H9 (cell line): ENCODE results near the gene RAB6B. TPM values are rescaled to one million over a fixed set of nuclear protein-coding genes. Genes with fewer than 3 reads are reported as not detected.

Experiments
- DNase-seq: peaks from one replicate; pipeline ENCODE4 v3.0.0-alpha.2; 2017
- H2AFZ ChIP-seq: one replicate; pipeline ENCODE4 v1.6.1; 2013; ENCODE audit warnings: mild to moderate bottlenecking, low read length, control low read depth, moderate library complexity
- H2AK5ac ChIP-seq: 2 replicates; pipeline ENCODE4 v1.6.1; 2013; ENCODE audit warnings: low read length, control low read depth, mixed read lengths; ENCODE audit not compliant: insufficient read length
- H2BK120ac ChIP-seq: one replicate; pipeline ENCODE4 v1.6.1; 2013; ENCODE audit warnings: low read depth, mild to moderate bottlenecking, low read length, control low read depth, inconsistent platforms; ENCODE audit not compliant: poor library complexity, severe bottlenecking
- H2BK12ac ChIP-seq: 2 replicates; pipeline ENCODE4 v1.6.1; 2013; ENCODE audit warnings: low read length, control low read depth, mixed read lengths, low read depth; ENCODE audit not compliant: insufficient read length
- H2BK15ac ChIP-seq: 2 replicates; pipeline ENCODE4 v1.6.1; 2013; ENCODE audit warnings: low read depth, low read length, control low read depth
- H2BK20ac ChIP-seq: one replicate; pipeline ENCODE4 v1.6.1; 2013; ENCODE audit warnings: low read depth, mild to moderate bottlenecking, low read length, control low read depth, inconsistent platforms; ENCODE audit not compliant: poor library complexity, severe bottlenecking
- H2BK5ac ChIP-seq: 2 replicates; pipeline ENCODE4 v1.6.1; 2013; ENCODE audit warnings: low read length, control low read depth, mixed read lengths; ENCODE audit not compliant: insufficient read length
- H3K14ac ChIP-seq: 2 replicates; pipeline ENCODE4 v1.6.1; 2013; ENCODE audit warnings: low read length, control low read depth; ENCODE audit not compliant: insufficient read depth
- H3K18ac ChIP-seq: 2 replicates; pipeline ENCODE4 v1.6.1; 2013; ENCODE audit warnings: low read depth, mild to moderate bottlenecking, mixed read lengths, low read length, control low read depth; ENCODE audit not compliant: insufficient read length
- H3K23ac ChIP-seq: 2 replicates; pipeline ENCODE4 v1.6.1; 2013; ENCODE audit warnings: low read length, control low read depth, mixed read lengths, low read depth; ENCODE audit not compliant: insufficient read length
- H3K23me2 ChIP-seq: 2 replicates; pipeline ENCODE4 v1.6.1; 2013; ENCODE audit warnings: low read depth, mild to moderate bottlenecking, mixed read lengths, low read length, control low read depth; ENCODE audit not compliant: insufficient read length, poor library complexity, severe bottlenecking
- H3K27ac ChIP-seq: 2 replicates; pipeline ENCODE4 v1.5.1; 2013; ENCODE audit warnings: low read length, control low read depth, mixed read lengths, low read depth; ENCODE audit not compliant: insufficient read length
- H3K27me3 ChIP-seq: 2 replicates; pipeline ENCODE4 v1.6.1; 2013; ENCODE audit warnings: low read length, control low read depth, inconsistent platforms; ENCODE audit not compliant: insufficient read depth
- H3K4ac ChIP-seq: 2 replicates; pipeline ENCODE4 v1.6.1; 2013; ENCODE audit warnings: low read depth, mild to moderate bottlenecking, control low read depth, inconsistent platforms, low read length, moderate library complexity
- H3K4me1 ChIP-seq: 2 replicates; pipeline ENCODE4 v1.6.1; 2013; ENCODE audit warnings: low read length, control low read depth, inconsistent platforms; ENCODE audit not compliant: insufficient read depth
- H3K4me2 ChIP-seq: 2 replicates; pipeline ENCODE4 v1.6.1; 2013; ENCODE audit warnings: low read length, control low read depth, mixed read lengths; ENCODE audit not compliant: insufficient read length, insufficient read depth
- H3K56ac ChIP-seq: 2 replicates; pipeline ENCODE4 v1.6.1; 2013; ENCODE audit warnings: low read depth, mild to moderate bottlenecking, mixed read lengths, low read length, control low read depth; ENCODE audit not compliant: insufficient read length
- H3K79me1 ChIP-seq: 2 replicates; pipeline ENCODE4 v1.6.1; 2013; ENCODE audit warnings: low read depth, mild to moderate bottlenecking, moderate library complexity, low read length, control low read depth, inconsistent platforms; ENCODE audit not compliant: insufficient read depth, poor library complexity, severe bottlenecking
- H3K79me2 ChIP-seq: 2 replicates; pipeline ENCODE4 v1.6.1; 2013; ENCODE audit warnings: low read length, control low read depth, inconsistent platforms; ENCODE audit not compliant: insufficient read depth
- H3K9ac ChIP-seq: 2 replicates; pipeline ENCODE4 v1.6.1; 2013; ENCODE audit warnings: low read length, control low read depth, mixed read lengths; ENCODE audit not compliant: insufficient read length; ENCODE audit errors: extremely low read depth
- H3K9me3 ChIP-seq: one replicate; pipeline ENCODE4 v1.6.1; 2013; ENCODE audit warnings: low read depth, low read length, inconsistent platforms; ENCODE audit not compliant: control insufficient read depth
- H3T11ph ChIP-seq: one replicate; pipeline ENCODE4 v1.6.1; 2013; ENCODE audit warnings: mild to moderate bottlenecking, low read length, control low read depth, inconsistent platforms
- H4K20me1 ChIP-seq: one replicate; pipeline ENCODE4 v1.6.1; 2013; ENCODE audit not compliant: control insufficient read depth, insufficient read length, insufficient read depth
- H4K5ac ChIP-seq: 2 replicates; pipeline ENCODE4 v1.6.1; 2013; ENCODE audit warnings: low read depth, mild to moderate bottlenecking, mixed read lengths, low read length, control low read depth; ENCODE audit not compliant: insufficient read length
- H4K8ac ChIP-seq: replicated peaks from 2 replicates; pipeline ENCODE4 v1.6.1; 2013; ENCODE audit warnings: low read length, control low read depth, mixed read lengths, low read depth; ENCODE audit not compliant: insufficient read length
- H4K91ac ChIP-seq: 2 replicates; pipeline ENCODE4 v1.6.1; 2013; ENCODE audit warnings: low read depth, mild to moderate bottlenecking, moderate library complexity, mixed read lengths, low read length, control low read depth; ENCODE audit not compliant: insufficient read length
- H3K27ac Mint-ChIP-seq, 3 experiments: 2 replicates in 2 of 3; 3 replicates in 1 of 3; pipeline ENCODE4 v1.8.0; 2020 to 2021; ENCODE audit warnings: mixed read lengths in 3 of 3, mild to moderate bottlenecking in 1 of 3, moderate library complexity in 1 of 3
- H3K27me3 Mint-ChIP-seq: 2 replicates; pipeline ENCODE4 v1.8.0; 2021; ENCODE audit warnings: low read depth, mild to moderate bottlenecking, moderate library complexity, mixed read lengths
- H3K36me3 Mint-ChIP-seq, 3 experiments: 2 replicates in 2 of 3; 3 replicates in 1 of 3; pipeline ENCODE4 v1.8.0; 2020 to 2021; ENCODE audit warnings: low read depth in 3 of 3, mixed read lengths in 3 of 3; ENCODE audit not compliant: insufficient read depth in 1 of 3
- H3K4me1 Mint-ChIP-seq, 2 experiments: 2 replicates each; pipeline ENCODE4 v1.8.0; 2020; ENCODE audit warnings: mixed read lengths in 2 of 2
- H3K4me3 Mint-ChIP-seq, 2 experiments: 2 replicates in 1 of 2; 3 replicates in 1 of 2; pipeline ENCODE4 v1.8.0; 2020 to 2021; ENCODE audit warnings: mild to moderate bottlenecking in 2 of 2, mixed read lengths in 2 of 2, moderate library complexity in 1 of 2
- H3K9me3 Mint-ChIP-seq, 2 experiments: 2 replicates in 1 of 2; 3 replicates in 1 of 2; pipeline ENCODE4 v1.8.0; 2020; ENCODE audit warnings: mild to moderate bottlenecking in 2 of 2, mixed read lengths in 2 of 2, moderate library complexity in 1 of 2
- WGBS: extraction: QIAGEN DNeasy Blood & Tissue Kit; methylation state at CpG from one replicate; pipeline ENCODE4 v1.1.7; 2013; ENCODE audit warnings: missing lambda C conversion rate, low lambda C conversion rate, mixed read lengths; ENCODE audit not compliant: insufficient read length; ENCODE audit errors: extremely low coverage; 5-methylcytosine and 5-hydroxymethylcytosine counted together
- total RNA-seq: library from RNA; stranded (reverse); gene quantifications from 2 replicates; pipeline ENCODE4 v1.2.1, GENCODE V29; 2021
- TF ChIP-seq, protein P1 (sequence below): fragments of 200-600 bp; sonication (generic); conservative IDR thresholded peaks from 3 replicates; pipeline ENCODE4 v1.8.0; 2021; ENCODE audit warnings: antibody characterized with exemption, mild to moderate bottlenecking

The RAB6B gene
- total RNA-seq, 1 experiment from 2014 or later: 12.3 TPM

DNA sequence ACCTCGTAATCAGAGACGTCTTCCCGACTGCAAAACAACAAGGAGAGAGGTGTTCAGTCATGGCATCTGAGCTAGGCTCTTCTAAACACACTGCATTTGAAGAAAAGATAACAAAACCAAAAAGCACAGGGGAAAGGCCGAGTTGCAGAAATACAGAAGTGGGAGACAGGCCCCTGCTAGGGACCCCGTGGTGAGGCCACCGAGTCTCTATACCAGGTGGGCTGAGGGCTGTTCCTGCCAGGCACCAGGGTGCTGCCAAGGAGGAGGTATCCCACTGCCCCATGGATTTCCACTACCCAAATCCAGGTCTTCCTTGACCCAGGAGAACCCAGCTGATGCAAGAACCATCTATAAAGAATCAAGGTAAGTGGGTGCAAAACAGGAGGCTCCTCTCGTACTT lies 31.1 kb downstream of the RAB6B start:
- Mint-ChIP-seq H3K9me3 (no peaks in the 10 kb centered on the region), H3K4me1 (peaks cover 22 to 24% of the 10 kb centered on the region in 2 experiments), H3K4me3 (no peak overlapping the region), H3K36me3 (no peaks in the 10 kb centered on the region; a peak in 1 of 7 replicates), H3K27ac (no peak overlapping the region), H3K27me3 (no peaks in the 10 kb centered on the region)
- H3K14ac ChIP-seq: no peak overlapping the region
- H3K4me2 ChIP-seq: no peak overlapping the region
- no peak overlapping the region for H2BK120ac ChIP-seq
- H3K79me2 ChIP-seq: no peaks in the 10 kb centered on the region
- no peak overlapping the region for H3T11ph ChIP-seq
- no peak overlapping the region for H3K56ac ChIP-seq
- H3K27ac ChIP-seq: no peak overlapping the region
- no peak overlapping the region for H3K9ac ChIP-seq
- H4K91ac ChIP-seq: no peak overlapping the region
- no peak overlapping the region for H2BK20ac ChIP-seq
- no peak overlapping the region for H2BK5ac ChIP-seq
- H3K18ac ChIP-seq: no peak overlapping the region
- no peaks in the 10 kb centered on the region for H3K23me2 ChIP-seq
- no peak overlapping the region for H2BK12ac ChIP-seq
- no peak overlapping the region for H3K23ac ChIP-seq
- no peaks in the 10 kb centered on the region for H3K4me1 ChIP-seq
- DNase-seq: no peak
- H2AFZ ChIP-seq: no peak overlapping the region
- TF ChIP-seq, protein P1, sequence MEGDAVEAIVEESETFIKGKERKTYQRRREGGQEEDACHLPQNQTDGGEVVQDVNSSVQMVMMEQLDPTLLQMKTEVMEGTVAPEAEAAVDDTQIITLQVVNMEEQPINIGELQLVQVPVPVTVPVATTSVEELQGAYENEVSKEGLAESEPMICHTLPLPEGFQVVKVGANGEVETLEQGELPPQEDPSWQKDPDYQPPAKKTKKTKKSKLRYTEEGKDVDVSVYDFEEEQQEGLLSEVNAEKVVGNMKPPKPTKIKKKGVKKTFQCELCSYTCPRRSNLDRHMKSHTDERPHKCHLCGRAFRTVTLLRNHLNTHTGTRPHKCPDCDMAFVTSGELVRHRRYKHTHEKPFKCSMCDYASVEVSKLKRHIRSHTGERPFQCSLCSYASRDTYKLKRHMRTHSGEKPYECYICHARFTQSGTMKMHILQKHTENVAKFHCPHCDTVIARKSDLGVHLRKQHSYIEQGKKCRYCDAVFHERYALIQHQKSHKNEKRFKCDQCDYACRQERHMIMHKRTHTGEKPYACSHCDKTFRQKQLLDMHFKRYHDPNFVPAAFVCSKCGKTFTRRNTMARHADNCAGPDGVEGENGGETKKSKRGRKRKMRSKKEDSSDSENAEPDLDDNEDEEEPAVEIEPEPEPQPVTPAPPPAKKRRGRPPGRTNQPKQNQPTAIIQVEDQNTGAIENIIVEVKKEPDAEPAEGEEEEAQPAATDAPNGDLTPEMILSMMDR: no peak
- H4K8ac ChIP-seq: no peak overlapping the region
- H4K5ac ChIP-seq: no peak overlapping the region
- no peaks in the 10 kb centered on the region for H4K20me1 ChIP-seq
- H3K27me3 ChIP-seq: no peaks in the 10 kb centered on the region
- WGBS: no CpG with 5 or more reads among the region's 7 CpGs
- H2BK15ac ChIP-seq: no peak overlapping the region
- no peaks in the 10 kb centered on the region for H3K9me3 ChIP-seq
- H3K4ac ChIP-seq: no peak overlapping the region
- H3K79me1 ChIP-seq: no peaks in the 10 kb centered on the region
- H2AK5ac ChIP-seq: no peak overlapping the region
